Measurements from ENCODE around the gene EPHB6. TPM values are rescaled to one million over a fixed set of nuclear protein-coding genes. Genes with fewer than 3 reads are reported as not detected.
A peak's percentile ranks its signal among the peaks of the same experiment; 100 is the strongest.

The EPHB6 gene, protein sequence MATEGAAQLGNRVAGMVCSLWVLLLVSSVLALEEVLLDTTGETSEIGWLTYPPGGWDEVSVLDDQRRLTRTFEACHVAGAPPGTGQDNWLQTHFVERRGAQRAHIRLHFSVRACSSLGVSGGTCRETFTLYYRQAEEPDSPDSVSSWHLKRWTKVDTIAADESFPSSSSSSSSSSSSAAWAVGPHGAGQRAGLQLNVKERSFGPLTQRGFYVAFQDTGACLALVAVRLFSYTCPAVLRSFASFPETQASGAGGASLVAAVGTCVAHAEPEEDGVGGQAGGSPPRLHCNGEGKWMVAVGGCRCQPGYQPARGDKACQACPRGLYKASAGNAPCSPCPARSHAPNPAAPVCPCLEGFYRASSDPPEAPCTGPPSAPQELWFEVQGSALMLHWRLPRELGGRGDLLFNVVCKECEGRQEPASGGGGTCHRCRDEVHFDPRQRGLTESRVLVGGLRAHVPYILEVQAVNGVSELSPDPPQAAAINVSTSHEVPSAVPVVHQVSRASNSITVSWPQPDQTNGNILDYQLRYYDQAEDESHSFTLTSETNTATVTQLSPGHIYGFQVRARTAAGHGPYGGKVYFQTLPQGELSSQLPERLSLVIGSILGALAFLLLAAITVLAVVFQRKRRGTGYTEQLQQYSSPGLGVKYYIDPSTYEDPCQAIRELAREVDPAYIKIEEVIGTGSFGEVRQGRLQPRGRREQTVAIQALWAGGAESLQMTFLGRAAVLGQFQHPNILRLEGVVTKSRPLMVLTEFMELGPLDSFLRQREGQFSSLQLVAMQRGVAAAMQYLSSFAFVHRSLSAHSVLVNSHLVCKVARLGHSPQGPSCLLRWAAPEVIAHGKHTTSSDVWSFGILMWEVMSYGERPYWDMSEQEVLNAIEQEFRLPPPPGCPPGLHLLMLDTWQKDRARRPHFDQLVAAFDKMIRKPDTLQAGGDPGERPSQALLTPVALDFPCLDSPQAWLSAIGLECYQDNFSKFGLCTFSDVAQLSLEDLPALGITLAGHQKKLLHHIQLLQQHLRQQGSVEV
- total RNA-seq: 10 to 100 TPM in 1 of 2 experiments, 1 to 10 TPM in 1; 9.0 to 10.0 TPM

DNA sequence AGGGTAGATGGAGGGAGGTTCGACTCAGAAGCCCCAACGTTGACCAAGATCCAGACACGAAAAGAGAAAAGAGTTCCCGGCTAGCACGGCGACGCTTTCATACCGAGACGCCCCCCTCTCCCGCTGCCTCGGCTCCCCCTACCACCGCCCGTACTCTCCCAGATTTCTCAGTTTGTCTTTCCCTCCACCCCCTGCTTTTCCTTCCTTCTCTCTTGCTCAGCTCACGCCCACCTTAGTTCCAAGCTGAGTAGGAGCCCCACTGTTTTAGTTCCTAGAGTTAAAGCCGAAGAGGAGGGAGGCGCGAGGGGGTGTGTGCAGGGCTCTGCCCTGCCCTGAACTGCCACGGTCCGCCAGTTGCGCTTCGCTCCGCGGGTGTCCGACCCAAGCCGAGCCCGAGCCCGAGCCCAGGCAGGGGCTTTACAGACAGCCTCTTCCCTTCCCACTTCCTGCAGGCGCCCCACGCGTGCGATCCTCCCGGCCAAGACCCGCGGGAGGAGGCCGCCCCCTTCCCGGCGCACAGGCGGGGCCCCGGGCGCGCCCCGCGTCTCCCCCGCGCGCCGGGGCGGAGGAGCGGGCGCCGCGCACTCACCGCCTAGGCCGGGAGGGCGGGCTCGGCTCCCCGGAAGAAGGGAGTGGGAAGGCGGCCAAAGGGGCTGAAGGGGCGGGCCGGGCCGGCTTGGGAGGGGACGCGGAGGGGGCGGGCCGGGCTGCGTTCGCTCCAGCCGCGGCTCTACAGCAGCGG, at the start of gene EPHB6:
EPHB6 (plus strand) TSS at position 705 of the 742 bp plus-strand sequence. CDS start 8,152 bp downstream, outside the sequence.
- Mint-ChIP-seq H3K9me3 (no peaks in the 10 kb centered on the region), H3K27me3 (no peaks in the 10 kb centered on the region), H3K36me3 (no peaks in the 10 kb centered on the region), H3K4me3 (peak within 1 kb of the TSS; percentile 90), H3K27ac (peak within 1 kb of the TSS; percentile 64), H3K4me1 (peaks cover 14% of the 10 kb centered on the region)
- peak; percentile 74 for DNase-seq

DNA sequence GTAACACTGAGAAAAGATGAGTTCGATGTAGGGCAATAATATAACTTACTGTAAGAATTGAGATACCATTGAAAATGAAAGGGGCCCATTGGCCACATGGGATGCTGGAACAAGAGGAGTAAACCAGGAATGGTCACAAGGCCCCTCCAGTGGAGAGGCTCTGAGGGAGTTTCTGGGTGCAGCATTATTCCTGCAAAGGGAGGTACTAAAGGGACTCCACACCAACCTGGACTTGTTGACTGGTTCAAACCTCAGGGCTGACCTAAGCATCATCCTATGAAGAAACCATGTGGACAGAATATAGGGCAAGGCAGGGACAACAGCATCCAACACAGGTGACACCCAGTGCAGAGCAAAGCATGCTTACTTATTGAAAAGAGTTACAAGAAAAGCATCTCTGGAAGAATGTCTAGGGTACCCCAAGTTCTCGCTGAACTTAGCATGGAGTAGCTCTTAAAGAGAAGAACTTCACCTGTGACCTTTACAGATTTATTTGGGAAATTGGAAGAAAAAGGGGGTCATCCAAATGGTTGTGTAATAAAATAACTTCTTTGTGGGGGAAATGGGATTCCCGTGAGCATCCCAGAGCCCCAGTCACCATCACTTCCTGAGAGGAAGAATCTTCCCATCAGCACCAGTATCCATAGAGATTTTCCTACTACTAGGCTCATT, 49.4 kb upstream of the EPHB6 start:
- H3K4me1 Mint-ChIP-seq: peaks cover 92% of the 10 kb centered on the region
- H3K36me3 Mint-ChIP-seq: peaks cover 52% of the 10 kb centered on the region
- peak overlapping the region; percentile 57 for H3K4me3 Mint-ChIP-seq
- peak overlapping the region; percentile 99 for H3K27ac Mint-ChIP-seq
- H3K9me3 Mint-ChIP-seq: peaks cover 1% of the 10 kb centered on the region
- no peak for DNase-seq
- no peaks in the 10 kb centered on the region for H3K27me3 Mint-ChIP-seq

DNA sequence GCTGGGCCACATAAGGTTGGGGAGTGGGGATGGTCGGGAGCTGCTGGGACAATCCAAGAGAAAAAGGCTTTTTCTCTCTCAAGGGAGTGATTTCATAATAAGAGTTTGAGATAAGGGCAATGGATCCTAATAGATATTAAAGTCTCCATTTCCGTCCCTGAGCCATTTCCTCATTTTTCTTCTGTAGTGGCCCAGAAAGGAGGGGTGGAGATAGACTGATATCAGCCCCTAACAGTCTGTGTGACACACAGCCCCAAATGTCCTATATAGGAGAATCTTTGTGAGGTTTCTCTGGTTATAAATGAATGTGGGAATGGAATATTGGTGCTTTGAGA, 48.9 kb upstream of the EPHB6 start:
- DNase-seq: no peak
- H3K9me3 Mint-ChIP-seq: peaks cover 1% of the 10 kb centered on the region
- H3K4me3 Mint-ChIP-seq: peak overlapping the region; percentile 57
- peaks cover 92% of the 10 kb centered on the region for H3K4me1 Mint-ChIP-seq
- no peaks in the 10 kb centered on the region for H3K27me3 Mint-ChIP-seq
- H3K27ac Mint-ChIP-seq: peak overlapping the region; percentile 99
- H3K36me3 Mint-ChIP-seq: peaks cover 49% of the 10 kb centered on the region

DNA sequence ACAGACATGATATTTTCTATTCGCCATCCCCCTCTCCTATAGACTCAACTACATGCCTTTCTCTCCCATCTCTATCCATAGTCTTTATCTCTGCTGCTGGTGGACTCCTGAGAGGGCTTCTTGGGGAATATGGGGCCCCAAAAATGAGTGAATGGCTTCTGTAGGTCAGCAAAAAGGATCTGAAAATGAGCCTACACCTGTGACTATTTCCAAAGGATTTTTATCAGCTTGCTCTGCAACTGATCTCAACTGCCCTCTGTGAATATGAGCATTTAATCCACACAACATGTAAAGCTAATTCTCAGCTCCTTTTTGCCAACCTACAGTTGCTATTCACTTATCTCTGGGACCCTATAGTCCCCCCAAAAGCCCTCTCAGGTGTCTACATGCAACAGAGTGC, 47.9 kb upstream of the EPHB6 start:
- Mint-ChIP-seq H3K36me3 (peaks cover 40% of the 10 kb centered on the region), H3K9me3 (peaks cover 1% of the 10 kb centered on the region), H3K4me1 (peaks cover 96% of the 10 kb centered on the region), H3K27ac (peak overlapping the region; percentile 99), H3K4me3 (peak overlapping the region; percentile 81), H3K27me3 (no peaks in the 10 kb centered on the region)
- no peak for DNase-seq

DNA sequence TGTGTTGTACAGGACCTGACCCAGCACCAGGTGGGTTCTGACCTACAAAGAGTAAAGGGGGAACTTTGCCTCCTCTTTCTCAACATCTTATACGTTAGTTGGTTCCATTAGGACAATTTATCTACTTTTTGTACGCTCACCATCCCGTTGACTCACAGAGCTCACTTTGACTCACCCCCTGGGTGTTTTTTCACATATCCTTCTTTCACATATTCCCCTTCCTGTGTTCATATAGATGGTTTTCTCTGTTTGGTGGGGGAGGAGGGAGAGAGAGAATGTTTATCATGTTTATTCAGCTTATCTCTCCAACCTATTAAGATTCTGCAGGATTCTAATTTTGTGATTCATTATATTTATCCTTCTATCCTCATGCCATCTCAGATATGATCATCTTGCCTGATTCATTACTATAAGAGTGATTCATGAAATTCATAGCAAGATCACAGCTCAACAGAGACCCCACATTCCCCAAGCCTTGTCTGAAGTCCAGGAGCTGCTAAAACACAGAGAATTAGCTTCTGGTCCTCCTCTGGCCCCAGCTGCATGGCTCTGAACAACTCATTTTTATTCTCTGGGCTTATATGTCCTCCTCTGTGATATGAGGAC, 46.9 kb upstream of the EPHB6 start:
- H3K9me3 Mint-ChIP-seq: no peaks in the 10 kb centered on the region
- peak; percentile 48 for DNase-seq
- peak overlapping the region; percentile 99 for H3K27ac Mint-ChIP-seq
- H3K4me1 Mint-ChIP-seq: peaks cover 97% of the 10 kb centered on the region
- no peaks in the 10 kb centered on the region for H3K27me3 Mint-ChIP-seq
- H3K36me3 Mint-ChIP-seq: peaks cover 30% of the 10 kb centered on the region
- H3K4me3 Mint-ChIP-seq: peak overlapping the region; percentile 81

DNA sequence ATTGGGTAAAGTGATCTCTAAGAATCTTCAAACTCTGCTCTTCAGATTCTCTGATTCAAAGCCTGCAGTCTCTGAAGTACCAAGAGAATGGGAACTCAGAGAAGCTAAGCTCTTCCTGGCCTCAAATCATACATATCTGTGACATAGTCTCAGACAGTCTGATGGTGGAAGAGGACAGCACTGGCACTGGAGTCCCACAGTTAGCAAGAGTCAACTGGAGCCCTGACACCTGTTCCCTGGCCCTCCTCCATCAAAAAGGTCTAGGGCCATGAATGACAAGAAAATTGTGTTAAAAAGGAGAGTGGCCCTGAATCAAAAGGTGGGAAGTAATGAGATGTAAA, 46.4 kb upstream of the EPHB6 start:
- H3K27me3 Mint-ChIP-seq: no peaks in the 10 kb centered on the region
- no peak for DNase-seq
- no peaks in the 10 kb centered on the region for H3K9me3 Mint-ChIP-seq
- peak overlapping the region; percentile 99 for H3K27ac Mint-ChIP-seq
- H3K4me3 Mint-ChIP-seq: peak overlapping the region; percentile 81
- peaks cover 25% of the 10 kb centered on the region for H3K36me3 Mint-ChIP-seq
- peaks cover 97% of the 10 kb centered on the region for H3K4me1 Mint-ChIP-seq

DNA sequence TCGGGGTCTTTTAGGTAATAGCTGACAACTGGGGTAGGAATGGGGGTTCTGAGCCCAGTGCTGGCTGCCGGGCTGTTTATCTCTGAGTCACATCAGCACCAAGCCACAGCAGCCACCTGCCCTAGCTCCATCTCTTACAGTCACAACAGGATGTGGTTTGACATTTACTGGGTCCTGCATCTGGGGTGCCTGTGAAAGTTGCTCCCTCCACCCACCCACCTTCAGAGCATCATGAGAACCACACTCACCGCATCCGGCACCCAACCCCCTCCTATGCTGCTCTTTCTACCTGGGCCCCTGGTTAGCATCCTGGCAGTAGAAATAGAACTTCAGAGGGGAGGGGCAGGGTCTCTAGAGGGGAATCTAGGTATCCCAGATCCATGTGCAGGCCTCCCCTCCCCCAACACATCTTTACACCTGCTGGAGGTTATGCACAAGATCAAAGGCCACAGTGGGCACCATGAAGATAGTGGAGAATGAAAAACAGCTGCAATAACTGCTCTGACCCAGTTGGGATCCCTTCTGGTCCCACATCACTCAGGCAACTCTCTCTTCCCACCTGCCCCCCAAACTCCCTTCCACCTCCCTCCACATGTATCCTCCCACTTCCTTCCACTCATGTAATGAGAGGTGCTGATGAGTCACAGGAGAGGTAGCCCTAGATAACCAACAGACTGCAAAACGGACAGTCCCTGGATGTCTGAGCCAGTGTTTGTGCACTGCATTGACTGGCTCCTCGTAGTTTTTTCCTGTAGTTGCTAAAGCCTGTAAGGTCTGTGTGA, 45.9 kb upstream of the EPHB6 start:
- Mint-ChIP-seq H3K4me1 (peaks cover 97% of the 10 kb centered on the region), H3K4me3 (peak overlapping the region; percentile 81), H3K36me3 (peaks cover 20% of the 10 kb centered on the region), H3K27ac (peak overlapping the region; percentile 99), H3K27me3 (no peaks in the 10 kb centered on the region), H3K9me3 (no peaks in the 10 kb centered on the region)
- peak; percentile 93 for DNase-seq

DNA sequence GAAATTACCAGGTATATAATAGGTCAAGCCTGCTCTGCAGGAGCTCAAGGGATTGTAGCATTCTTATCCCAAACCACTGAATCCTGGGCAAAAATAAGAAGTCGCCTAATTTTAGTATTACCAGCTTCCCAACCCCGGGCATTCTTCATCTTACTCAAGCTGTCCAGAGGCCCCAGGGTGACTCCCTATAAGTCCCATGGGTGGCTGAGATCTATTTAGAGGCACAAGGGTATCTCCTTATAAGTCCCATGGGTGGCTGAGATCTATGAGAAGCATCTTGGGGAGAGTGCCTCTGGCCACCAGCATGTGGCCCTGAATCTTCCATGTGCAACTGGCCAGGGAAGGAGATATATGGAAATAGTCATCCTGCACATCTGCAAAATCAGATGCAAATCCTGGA, 45.2 kb upstream of the EPHB6 start:
- Mint-ChIP-seq H3K36me3 (peaks cover 14% of the 10 kb centered on the region), H3K27me3 (no peaks in the 10 kb centered on the region), H3K4me1 (peaks cover 90% of the 10 kb centered on the region), H3K9me3 (no peaks in the 10 kb centered on the region), H3K27ac (peak overlapping the region; percentile 99), H3K4me3 (peak overlapping the region; percentile 81)
- DNase-seq: no peak

DNA sequence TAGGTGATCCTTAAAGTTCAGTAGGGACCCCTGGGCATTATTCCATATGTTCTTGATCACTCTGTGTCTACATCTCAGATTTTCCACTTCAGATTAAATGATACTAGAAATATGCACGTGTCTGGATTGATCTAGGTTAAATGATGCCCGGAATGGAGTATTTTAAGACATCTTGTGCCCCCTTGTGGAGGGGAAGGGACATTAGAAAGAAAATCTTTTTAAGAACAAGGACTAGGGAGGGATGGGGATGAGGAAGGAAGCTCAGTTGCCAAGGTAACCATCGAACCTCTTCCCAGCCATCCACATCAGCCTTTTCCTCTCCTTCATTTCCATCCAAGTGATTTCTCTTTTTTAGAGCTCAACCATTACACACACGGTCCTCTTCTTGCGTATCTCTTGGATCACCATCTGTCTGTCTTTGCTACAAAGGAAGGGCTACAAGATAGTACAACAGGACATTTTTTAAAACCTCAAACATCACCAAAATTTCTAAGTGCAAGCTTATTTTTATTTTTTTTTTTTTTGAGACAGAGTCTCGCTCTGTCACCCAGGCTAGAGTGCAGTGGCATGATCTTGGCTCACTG, 43.6 kb upstream of the EPHB6 start:
- Mint-ChIP-seq H3K4me1 (peaks cover 76% of the 10 kb centered on the region), H3K4me3 (peak overlapping the region; percentile 79), H3K9me3 (no peaks in the 10 kb centered on the region), H3K27ac (peak overlapping the region; percentile 99), H3K27me3 (no peaks in the 10 kb centered on the region), H3K36me3 (peaks cover 3% of the 10 kb centered on the region)
- DNase-seq: no peak

DNA sequence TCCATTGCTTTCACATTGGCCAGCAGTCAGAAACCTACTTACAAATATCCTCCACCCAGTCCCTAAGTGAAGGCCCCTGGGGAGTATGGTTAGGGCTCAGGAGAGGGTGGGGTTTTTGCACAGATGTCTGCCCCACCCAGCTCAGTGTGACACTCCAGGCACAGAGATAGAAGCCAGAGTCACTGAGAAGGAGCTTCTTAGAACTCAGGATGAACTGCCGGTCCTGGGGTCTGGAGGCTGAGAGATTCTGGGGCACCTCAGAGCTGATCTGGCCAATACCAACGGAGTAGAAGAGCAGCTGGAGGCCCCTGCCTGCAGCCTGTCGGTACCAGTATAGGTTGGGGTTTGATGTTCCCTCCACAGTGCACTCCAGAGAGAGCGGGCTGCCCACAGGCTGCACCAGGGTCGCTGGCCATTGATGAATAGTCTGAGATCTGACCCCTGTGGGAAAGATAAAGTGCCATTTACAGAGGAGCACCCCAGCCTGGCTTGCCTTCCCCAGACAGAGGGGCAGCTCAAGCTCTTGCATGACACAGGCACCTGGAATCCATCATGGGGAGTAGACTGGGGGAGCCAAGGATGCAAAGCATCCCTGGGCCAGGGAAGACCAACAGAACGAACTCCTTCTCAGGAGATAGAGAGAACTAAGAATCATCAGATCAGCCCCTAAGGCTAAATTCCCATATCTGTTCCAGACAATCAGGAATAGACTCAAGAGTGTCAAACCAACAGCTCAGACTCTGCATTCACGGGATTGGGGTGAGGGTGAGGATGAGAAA, 42.2 kb upstream of the EPHB6 start:
- peak overlapping the region; percentile 79 for H3K4me3 Mint-ChIP-seq
- peak overlapping the region; percentile 99 for H3K27ac Mint-ChIP-seq
- DNase-seq: no peak
- H3K36me3 Mint-ChIP-seq: peaks cover 4% of the 10 kb centered on the region
- H3K27me3 Mint-ChIP-seq: no peaks in the 10 kb centered on the region
- no peaks in the 10 kb centered on the region for H3K9me3 Mint-ChIP-seq
- H3K4me1 Mint-ChIP-seq: peaks cover 62% of the 10 kb centered on the region

DNA sequence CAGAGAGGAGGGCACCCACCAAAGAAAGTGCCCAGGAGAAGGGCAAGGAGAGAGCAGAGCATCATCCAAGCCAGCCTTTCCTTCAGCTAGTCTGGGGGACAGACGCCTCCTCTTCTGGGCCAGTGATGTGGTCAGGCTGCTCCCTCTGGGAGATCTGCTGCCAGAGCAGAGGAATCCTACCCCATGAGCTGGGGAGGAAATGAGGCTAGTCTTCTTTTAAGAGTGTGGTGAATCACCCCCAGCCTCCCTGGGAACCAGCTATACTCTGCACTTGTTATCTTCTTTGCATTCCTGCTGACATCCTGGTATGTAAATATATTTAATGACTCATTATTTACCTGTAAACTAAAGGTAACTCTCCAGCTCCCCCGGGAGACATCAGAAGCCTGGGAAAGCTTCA, 41.6 kb upstream of the EPHB6 start:
- peak overlapping the region; percentile 99 for H3K27ac Mint-ChIP-seq
- peaks cover 4% of the 10 kb centered on the region for H3K36me3 Mint-ChIP-seq
- peaks cover 56% of the 10 kb centered on the region for H3K4me1 Mint-ChIP-seq
- H3K27me3 Mint-ChIP-seq: no peaks in the 10 kb centered on the region
- no peaks in the 10 kb centered on the region for H3K9me3 Mint-ChIP-seq
- DNase-seq: no peak
- peak overlapping the region; percentile 79 for H3K4me3 Mint-ChIP-seq

DNA sequence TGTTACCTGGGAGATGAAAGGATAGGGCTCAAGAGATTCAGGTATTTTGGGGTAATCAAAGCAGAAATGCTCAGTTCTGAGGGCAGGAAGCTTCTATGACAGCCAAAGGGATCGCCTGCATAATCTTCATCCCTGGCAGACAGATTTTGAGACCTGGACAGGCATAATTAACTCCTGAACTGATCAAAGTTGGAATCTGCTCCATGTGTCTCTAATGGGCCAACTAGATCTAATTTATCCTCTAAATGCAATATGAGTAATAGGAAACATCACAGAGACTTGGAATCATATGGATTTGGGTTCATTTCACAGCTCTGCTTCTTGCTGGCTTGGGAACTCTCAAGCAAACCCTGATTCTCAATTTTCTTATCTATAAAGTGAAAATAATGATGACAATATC, 41.2 kb upstream of the EPHB6 start:
- Mint-ChIP-seq H3K9me3 (no peaks in the 10 kb centered on the region), H3K4me3 (peak overlapping the region; percentile 79), H3K4me1 (peaks cover 53% of the 10 kb centered on the region), H3K27me3 (no peaks in the 10 kb centered on the region), H3K36me3 (peaks cover 4% of the 10 kb centered on the region), H3K27ac (peak overlapping the region; percentile 28)
- DNase-seq: no peak
